ENCODE data around the gene C17orf113.
A peak's percentile ranks its signal among the peaks of the same experiment; 100 is the strongest.

C17orf113 gene

DNA sequence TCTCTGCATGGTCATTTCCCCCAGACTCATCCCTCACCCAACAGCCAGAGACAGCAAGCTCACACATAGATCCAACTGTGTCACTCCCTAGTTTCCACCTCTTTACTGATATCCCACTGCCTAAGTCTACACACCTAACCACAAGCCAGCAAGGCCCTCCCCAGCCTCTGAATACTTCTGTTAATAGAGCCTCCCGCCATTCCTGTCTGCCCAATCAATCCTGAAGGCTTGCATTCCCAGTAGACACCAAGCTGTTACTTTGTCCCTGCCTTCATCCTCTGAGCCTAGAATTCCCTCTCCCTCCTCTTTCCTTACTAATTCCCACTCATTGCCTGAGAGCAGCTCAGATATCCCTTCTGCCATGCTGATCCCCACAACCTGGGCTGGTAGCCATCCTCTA lies 4.7 kb downstream of the C17orf113 start:
- no peak for DNase-seq (ENCODE audit: low spot score in 2 of 2)
- Histone ChIP-seq H3K36me3 (replicated peaks) (no peaks in the 10 kb centered on the region), H3K27me3 (ENCODE audit: low read depth) (no peaks in the 10 kb centered on the region), H3K4me1 (no peaks in the 10 kb centered on the region), H3K9me3 (no peaks in the 10 kb centered on the region), H3K4me3 (no peak overlapping the region)
- in situ Hi-C loops (cut with MboI; ENCODE audit: low sequenced_read_pairs), result no loop called here

- no peaks in the 10 kb centered on the region for H3K36me3 ChIP-seq (replicated peaks)
- in situ Hi-C loops (cut with MboI; ENCODE audit: low sequenced_read_pairs), result no loop called here
- no peaks in the 10 kb centered on the region for H3K9me3 ChIP-seq
- no peaks in the 10 kb centered on the region for H3K27me3 ChIP-seq (ENCODE audit: low read depth)
- no peak for DNase-seq (ENCODE audit: low spot score in 2 of 2)
- no peak overlapping the region for H3K4me3 ChIP-seq
- H3K4me1 ChIP-seq, result no peaks in the 10 kb centered on the region
Observed at GRCh38 chr17:42042598-42043319, 7.6 kb downstream of the C17orf113 start.

DNA sequence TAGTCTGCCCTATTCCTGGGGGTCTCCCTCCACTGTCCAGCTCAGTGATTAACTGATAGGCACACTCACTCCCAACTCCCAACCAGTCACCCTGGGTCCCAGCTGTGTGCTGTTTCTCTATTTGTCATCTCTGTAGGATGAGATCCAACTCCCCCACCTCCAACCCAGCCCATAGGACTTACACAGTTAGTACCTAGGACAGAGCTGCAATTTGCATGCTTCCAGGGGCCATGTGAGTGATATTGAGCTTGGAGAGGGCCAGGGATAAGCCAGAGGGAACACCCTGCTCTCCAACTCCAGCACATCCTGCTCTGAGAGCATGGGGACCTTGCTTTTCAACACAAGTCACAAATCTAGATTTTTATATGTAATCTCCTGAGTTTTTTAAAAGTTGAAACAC lies 8.8 kb downstream of the C17orf113 start:
- in situ Hi-C loops (cut with MboI; ENCODE audit: low sequenced_read_pairs), result no loop called here
- Histone ChIP-seq H3K9me3 (no peaks in the 10 kb centered on the region), H3K4me1 (no peaks in the 10 kb centered on the region), H3K36me3 (replicated peaks) (no peaks in the 10 kb centered on the region), H3K4me3 (no peak overlapping the region), H3K27me3 (ENCODE audit: low read depth) (no peaks in the 10 kb centered on the region)
- no peak for DNase-seq (ENCODE audit: low spot score in 2 of 2)

GRCh38 chr17:42040818-42041217 lies 9.6 kb downstream of the C17orf113 start:
- in situ Hi-C loops (cut with MboI; ENCODE audit: low sequenced_read_pairs), result no loop called here
- H3K4me1 ChIP-seq, result no peaks in the 10 kb centered on the region

GRCh38 chr17:42039794-42040763 lies 10.3 kb downstream of the C17orf113 start:
- H3K4me3 ChIP-seq, result no peak overlapping the region
- no peaks in the 10 kb centered on the region for H3K27me3 ChIP-seq (ENCODE audit: low read depth)
- no peaks in the 10 kb centered on the region for H3K36me3 ChIP-seq (replicated peaks)
- DNase-seq (ENCODE audit: low spot score in 2 of 2), result no peak
- in situ Hi-C loops (cut with MboI; ENCODE audit: low sequenced_read_pairs), result no loop called here
- H3K4me1 ChIP-seq, result no peaks in the 10 kb centered on the region
- H3K9me3 ChIP-seq, result no peaks in the 10 kb centered on the region

More at GRCh38 chr17:42040818-42041217, 9.6 kb downstream of the C17orf113 start:
- H3K9me3 ChIP-seq, result no peaks in the 10 kb centered on the region
- no peak for DNase-seq (ENCODE audit: low spot score in 2 of 2)
- H3K4me3 ChIP-seq, result no peak overlapping the region
- H3K36me3 ChIP-seq (replicated peaks), result no peaks in the 10 kb centered on the region
- no peaks in the 10 kb centered on the region for H3K27me3 ChIP-seq (ENCODE audit: low read depth)

DNA sequence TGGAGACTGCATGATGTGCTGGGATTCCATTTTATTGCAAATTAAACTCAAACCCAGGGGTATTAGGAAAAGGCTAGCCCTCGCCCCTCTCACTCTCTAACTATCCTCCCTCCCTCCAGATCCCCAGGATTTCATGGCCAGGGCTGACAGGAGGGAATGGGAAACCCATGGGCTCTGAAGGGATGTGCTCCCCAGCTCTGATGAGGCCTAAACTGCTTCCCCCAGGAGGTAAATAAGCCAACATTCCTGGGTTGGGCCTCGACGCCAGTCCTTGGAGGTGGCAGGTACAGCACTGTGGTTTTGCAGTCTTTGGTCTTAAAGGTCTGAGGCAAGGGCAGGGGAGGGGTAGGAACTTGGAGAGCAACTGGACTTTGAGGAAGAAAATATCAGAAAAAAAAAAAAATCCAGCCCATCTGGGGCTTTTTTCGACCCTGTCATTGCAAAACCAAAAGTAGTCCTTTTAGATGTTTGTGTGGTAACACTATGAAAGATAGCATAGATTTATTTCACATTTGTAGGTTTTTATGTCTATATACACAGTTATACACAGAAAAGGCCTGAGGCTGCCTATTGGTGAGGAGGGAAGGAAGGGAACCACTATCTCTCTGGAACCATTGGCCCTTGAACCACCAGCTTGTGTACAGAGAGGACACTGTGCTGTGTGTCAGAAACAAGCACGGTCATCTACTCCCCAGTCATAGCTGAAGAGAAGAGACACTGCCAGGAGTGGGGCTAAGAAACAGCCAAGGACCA lies 12.0 kb downstream of the C17orf113 start:
- in situ Hi-C loops (cut with MboI; ENCODE audit: low sequenced_read_pairs), result no loop called here
- H3K4me3 ChIP-seq, result no peak overlapping the region
- H3K9me3 ChIP-seq, result no peaks in the 10 kb centered on the region
- no peaks in the 10 kb centered on the region for H3K4me1 ChIP-seq
- DNase-seq (ENCODE audit: low spot score in 2 of 2), result no peak
- H3K27me3 ChIP-seq (ENCODE audit: low read depth), result no peaks in the 10 kb centered on the region
- H3K36me3 ChIP-seq (replicated peaks), result no peaks in the 10 kb centered on the region

- H3K36me3 ChIP-seq (replicated peaks), result no peaks in the 10 kb centered on the region
- no peaks in the 10 kb centered on the region for H3K27me3 ChIP-seq (ENCODE audit: low read depth)
- no peak for DNase-seq (ENCODE audit: low spot score in 2 of 2)
- H3K9me3 ChIP-seq, result no peaks in the 10 kb centered on the region
- H3K4me1 ChIP-seq, result no peaks in the 10 kb centered on the region
- in situ Hi-C loops (cut with MboI; ENCODE audit: low sequenced_read_pairs), result no loop called here
- no peak overlapping the region for H3K4me3 ChIP-seq
Observed at GRCh38 chr17:42034059-42034458, 16.3 kb downstream of the C17orf113 start.

- Histone ChIP-seq H3K4me3 (no peak overlapping the region), H3K4me1 (no peaks in the 10 kb centered on the region), H3K9me3 (no peaks in the 10 kb centered on the region), H3K27me3 (ENCODE audit: low read depth) (no peaks in the 10 kb centered on the region), H3K36me3 (replicated peaks) (no peaks in the 10 kb centered on the region)
- in situ Hi-C loops (cut with MboI; ENCODE audit: low sequenced_read_pairs), result no loop called here
- no peak for DNase-seq (ENCODE audit: low spot score in 2 of 2)
Observed at GRCh38 chr17:42031584-42031983, 18.8 kb downstream of the C17orf113 start.

DNA sequence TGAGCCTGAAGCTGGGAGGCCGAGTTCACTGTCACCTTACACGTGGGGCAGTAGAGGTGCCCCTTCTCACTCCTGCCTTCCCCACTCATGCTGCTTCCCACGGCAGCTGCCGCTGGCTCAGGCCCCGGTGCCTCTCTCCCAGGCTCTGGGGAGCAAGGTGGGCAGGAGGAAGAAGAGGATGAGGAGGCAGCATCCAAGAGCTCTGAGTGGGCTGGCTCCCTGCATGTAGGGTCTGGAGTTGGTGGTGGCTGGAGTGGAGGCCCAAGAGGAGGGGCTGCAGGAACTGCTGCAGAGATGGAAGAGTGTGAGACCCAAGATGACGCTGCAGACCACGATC lies 21.6 kb downstream of the C17orf113 start:
- no peak overlapping the region for H3K4me3 ChIP-seq

DNA sequence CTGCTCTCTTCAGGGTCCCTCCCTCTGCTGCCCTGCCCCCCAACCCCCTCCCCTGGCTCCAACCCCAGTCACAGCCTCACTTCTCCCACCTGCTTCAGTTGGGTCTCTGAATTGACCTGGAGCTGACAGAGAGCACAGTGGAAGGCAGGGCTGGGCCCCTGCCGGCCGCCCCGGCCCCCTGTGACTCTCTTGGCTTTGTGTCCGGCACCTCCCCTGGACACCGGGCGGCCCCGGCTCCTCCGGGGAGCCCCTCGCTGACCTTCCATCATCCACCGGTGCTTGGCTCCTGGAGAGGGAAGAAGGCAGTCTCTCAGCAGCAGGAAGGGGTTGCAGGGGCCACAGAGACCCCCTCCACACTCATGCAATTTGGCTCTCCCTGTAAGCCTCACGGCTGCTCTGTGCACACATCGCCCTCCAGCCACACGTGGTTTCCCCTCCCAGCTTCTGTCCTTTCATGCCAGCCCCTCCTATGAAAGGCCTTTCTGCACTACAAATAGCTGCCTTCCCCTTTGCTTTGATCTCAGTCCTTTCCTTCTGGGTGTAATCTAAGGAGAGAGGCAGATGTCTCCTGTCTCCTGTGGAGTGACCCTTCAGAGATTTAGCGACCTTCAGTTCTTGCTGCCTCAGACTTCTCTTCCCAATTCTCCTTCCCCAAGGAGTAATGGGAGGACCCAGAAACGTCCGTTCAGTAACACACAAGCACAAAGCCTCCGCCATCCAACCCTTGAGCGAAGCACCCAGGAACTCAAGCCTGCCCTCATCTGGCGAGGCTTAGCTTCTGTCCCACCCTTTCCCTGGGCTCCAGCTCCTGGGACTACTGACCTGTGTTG lies 22.2 kb downstream of the C17orf113 start:
- peak in 1 of 2 experiments; percentile 45 for DNase-seq (ENCODE audit: low spot score in 2 of 2)

More for the DNA sequence above, 21.6 kb downstream of the C17orf113 start:
- no peaks in the 10 kb centered on the region for H3K4me1 ChIP-seq
- H3K9me3 ChIP-seq, result no peaks in the 10 kb centered on the region
- no peak for DNase-seq (ENCODE audit: low spot score in 2 of 2)
- peaks cover 11% of the 10 kb centered on the region for H3K36me3 ChIP-seq (replicated peaks)
- in situ Hi-C loops (cut with MboI; ENCODE audit: low sequenced_read_pairs), result loop anchor here (5.0 kb wide), 1 partner anchor 84 kb away; the partner anchor contains the start of gene DHX58
- no peaks in the 10 kb centered on the region for H3K27me3 ChIP-seq (ENCODE audit: low read depth)

GRCh38 chr17:42027590-42027889 lies 22.9 kb downstream of the C17orf113 start:
- in situ Hi-C loops (cut with MboI; ENCODE audit: low sequenced_read_pairs), result loop anchor here (5.0 kb wide), 1 partner anchor 85 kb away; the partner anchor contains the start of gene DHX58
- H3K4me1 ChIP-seq, result no peaks in the 10 kb centered on the region
- no peak overlapping the region for H3K4me3 ChIP-seq
- peaks cover 24% of the 10 kb centered on the region for H3K36me3 ChIP-seq (replicated peaks)
- H3K9me3 ChIP-seq, result no peaks in the 10 kb centered on the region
- DNase-seq (ENCODE audit: low spot score in 2 of 2), result no peak
- H3K27me3 ChIP-seq (ENCODE audit: low read depth), result no peaks in the 10 kb centered on the region

More for the DNA sequence above, 22.2 kb downstream of the C17orf113 start:
- H3K4me3 ChIP-seq, result no peak overlapping the region
- in situ Hi-C loops (cut with MboI; ENCODE audit: low sequenced_read_pairs), result loop anchor here (5.0 kb wide), 1 partner anchor 84 kb away; the partner anchor contains the start of gene DHX58
- no peaks in the 10 kb centered on the region for H3K27me3 ChIP-seq (ENCODE audit: low read depth)
- peaks cover 17% of the 10 kb centered on the region for H3K36me3 ChIP-seq (replicated peaks)
- H3K4me1 ChIP-seq, result no peaks in the 10 kb centered on the region
- H3K9me3 ChIP-seq, result no peaks in the 10 kb centered on the region

DNA sequence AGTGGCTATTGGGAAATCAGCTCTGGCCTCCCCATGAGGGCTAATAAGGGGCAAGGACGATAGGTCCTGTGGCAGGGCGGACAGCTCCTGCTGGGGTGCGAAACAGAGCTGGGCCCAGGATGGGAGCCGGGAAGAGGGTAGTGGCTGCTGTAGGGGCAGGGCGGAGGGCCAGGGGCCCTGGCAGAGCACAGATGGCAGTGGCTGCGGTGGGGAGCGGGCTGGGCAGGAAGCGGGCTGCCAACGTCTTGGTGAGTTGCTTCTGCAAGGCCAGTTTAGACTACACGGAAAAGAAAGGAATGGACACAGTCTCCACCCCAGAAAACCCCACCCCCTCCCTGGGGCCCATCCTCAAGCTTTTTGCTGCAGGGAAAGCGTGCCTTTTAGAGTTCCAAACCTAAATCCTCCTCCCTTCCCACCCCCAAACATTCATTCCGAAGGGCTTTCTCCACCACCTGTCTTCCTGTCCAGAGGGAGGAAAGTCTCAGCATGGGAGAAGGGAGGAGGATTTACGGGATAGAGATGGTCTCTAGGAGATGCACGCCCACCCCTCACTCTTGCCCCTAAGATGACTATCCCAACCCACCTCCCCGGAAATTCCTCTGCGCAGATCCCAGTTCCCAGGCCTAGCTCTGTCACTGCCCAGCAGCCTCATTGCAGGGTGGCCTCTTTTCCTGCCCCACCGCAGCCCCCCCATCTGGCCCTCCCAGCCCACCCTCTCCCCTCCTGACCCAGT lies 23.4 kb downstream of the C17orf113 start:
- no peaks in the 10 kb centered on the region for H3K27me3 ChIP-seq (ENCODE audit: low read depth)
- DNase-seq (ENCODE audit: low spot score in 2 of 2), result no peak
- in situ Hi-C loops (cut with MboI; ENCODE audit: low sequenced_read_pairs), result loop anchor here (5.0 kb wide), 1 partner anchor 85 kb away; the partner anchor contains the start of gene DHX58

More for the DNA sequence above, 23.4 kb downstream of the C17orf113 start:
- Histone ChIP-seq H3K4me1 (no peaks in the 10 kb centered on the region), H3K36me3 (replicated peaks) (peaks cover 28% of the 10 kb centered on the region), H3K4me3 (no peak overlapping the region), H3K9me3 (no peaks in the 10 kb centered on the region)
